ENCODE measurements around the gene STARD3. TPM values are rescaled to one million over a fixed set of nuclear protein-coding genes. Genes with fewer than 3 reads are reported as not detected.
A peak's percentile ranks its signal among the peaks of the same experiment; 100 is the strongest.

The STARD3 gene
- total and polyA plus RNA-seq, 9 of the 15 experiments (the other 6 are each of a cell fraction or from before 2014, with no cell fraction given), result 0.63 to 87.0 (median 46.0) TPM

DNA sequence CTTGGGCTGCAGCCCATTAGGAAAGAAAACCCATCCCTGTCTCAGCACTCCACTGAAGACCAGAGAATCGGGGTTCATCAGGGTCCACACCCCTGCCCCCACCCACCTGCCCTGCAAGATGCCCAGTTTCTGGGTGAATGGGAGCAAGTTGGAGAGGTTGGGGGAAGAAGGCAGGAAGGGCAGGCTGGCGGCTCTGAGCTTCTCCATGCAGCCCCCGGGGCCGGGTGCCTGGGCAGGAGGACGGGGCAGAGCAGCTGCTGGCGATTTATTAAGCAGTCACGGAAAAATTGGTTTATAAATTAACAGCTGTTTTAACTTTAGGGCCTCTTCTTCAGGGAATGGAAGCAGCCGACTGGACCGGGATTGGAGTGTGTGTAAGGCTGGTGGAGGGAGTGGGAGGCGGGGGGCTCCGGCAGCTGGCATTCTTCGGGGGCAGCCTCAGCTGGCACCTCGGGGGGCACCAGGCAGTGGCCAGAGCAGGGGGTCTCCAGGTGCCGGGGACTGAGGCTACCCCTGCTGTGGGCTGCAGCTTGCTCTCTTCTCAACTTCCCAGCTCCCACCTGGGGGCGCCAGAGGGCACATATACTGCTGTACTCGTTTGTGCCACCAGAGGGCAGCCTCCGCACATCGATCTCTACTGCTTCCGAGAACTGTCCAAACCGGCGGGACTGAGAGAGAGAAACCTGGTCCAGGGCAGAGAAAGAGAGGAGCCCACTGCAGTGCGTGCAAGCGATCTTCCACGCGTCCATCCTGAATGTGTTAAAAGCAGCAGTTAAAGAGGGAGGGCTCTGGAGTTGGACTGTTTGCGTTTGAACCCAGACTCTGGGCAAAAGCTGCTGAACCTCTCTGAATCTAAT lies 15.2 kb upstream of the STARD3 start:
- in situ Hi-C loops (cut with MboI), result loop anchor here (5.0 kb wide), 2 partner anchors 51 to 136 kb away; no protein-coding TSS in a partner anchor
- Histone ChIP-seq H3K4me3 (no peak overlapping the region), H3K36me3 (ENCODE audit: control insufficient read depth, insufficient read depth, low read length) (no peaks in the 10 kb centered on the region), H3K27me3 (ENCODE audit: control insufficient read depth in 2 of 2, insufficient read depth in 2 of 2, low read length in 2 of 2) (peaks cover 3 to 31% of the 10 kb centered on the region in 2 experiments; a peak in 2 of 5 replicates), H3K4me1 (replicated peaks in 1 of 2; ENCODE audit: control insufficient read depth in 2 of 2, insufficient read depth in 2 of 2, low read length in 2 of 2) (peaks cover 3 to 38% of the 10 kb centered on the region in 2 experiments; a peak in 3 of 5 replicates), H3K79me2 (ENCODE audit: control insufficient read depth, insufficient read depth, low read length) (no peaks in the 10 kb centered on the region), H3K4me2 (ENCODE audit: insufficient read depth, low read length) (peak overlapping the region; percentile 70), H2AFZ (ENCODE audit: low read depth, low read length) (peak overlapping the region; percentile 76), H3K9me1 (ENCODE audit: control insufficient read depth, insufficient read depth, low read length) (no peaks in the 10 kb centered on the region), H4K20me1 (replicated peaks; ENCODE audit: control insufficient read depth, insufficient read depth, low read length) (no peaks in the 10 kb centered on the region), H3K9ac (ENCODE audit: insufficient read depth in 1 of 2, low read depth in 2 of 2, low read length in 2 of 2) (peak overlapping the region in 1 of 2 experiments; percentile 79; a peak in 1 of 4 replicates), H3K9me3 (replicated peaks; ENCODE audit: control insufficient read depth, insufficient read depth, low read depth, low read length) (no peaks in the 10 kb centered on the region), H3K27ac (ENCODE audit: extremely low read depth, low read depth, low read length) (no peak overlapping the region)
- ATAC-seq (peak; percentile 84), FAIRE-seq (peak; percentile 94), DNase-seq (ENCODE audit: extremely low read depth in 1 of 4, low spot score in 3 of 4) (peak; percentile 82 to 88 (median 84))
- BruUV-seq (replicated peaks), result no TSS peak
- 6% methylated on average over 24 of the region's 26 CpGs for WGBS (ENCODE audit: insufficient coverage, low coverage, missing lambda C conversion rate)
- intact Hi-C loops (cut with micrococcal nuclease), result loop anchor here (1.0 to 2.0 kb wide), 5 partner anchors 47 to 359 kb away; partner anchors contain the start of genes PNMT and PSMD3
- ChIA-PET POLR2A (interaction anchor here (0.5 to 0.9 kb wide), 7 partner anchors 21 to 131 kb away, joined by 3 to 4 read pairs (median 3); partner anchors contain the start of genes PGAP3 and PNMT), CTCF (ENCODE audit: low intra/inter-chr PET ratio) (interaction anchor here (0.5 to 5.2 kb wide), 17 partner anchors 9 to 911 kb away, joined by 3 to 131 read pairs (median 4); partner anchors contain the start of genes MIEN1, PGAP3, PNMT and PSMD3)
- TF ChIP-seq, protein P1, sequence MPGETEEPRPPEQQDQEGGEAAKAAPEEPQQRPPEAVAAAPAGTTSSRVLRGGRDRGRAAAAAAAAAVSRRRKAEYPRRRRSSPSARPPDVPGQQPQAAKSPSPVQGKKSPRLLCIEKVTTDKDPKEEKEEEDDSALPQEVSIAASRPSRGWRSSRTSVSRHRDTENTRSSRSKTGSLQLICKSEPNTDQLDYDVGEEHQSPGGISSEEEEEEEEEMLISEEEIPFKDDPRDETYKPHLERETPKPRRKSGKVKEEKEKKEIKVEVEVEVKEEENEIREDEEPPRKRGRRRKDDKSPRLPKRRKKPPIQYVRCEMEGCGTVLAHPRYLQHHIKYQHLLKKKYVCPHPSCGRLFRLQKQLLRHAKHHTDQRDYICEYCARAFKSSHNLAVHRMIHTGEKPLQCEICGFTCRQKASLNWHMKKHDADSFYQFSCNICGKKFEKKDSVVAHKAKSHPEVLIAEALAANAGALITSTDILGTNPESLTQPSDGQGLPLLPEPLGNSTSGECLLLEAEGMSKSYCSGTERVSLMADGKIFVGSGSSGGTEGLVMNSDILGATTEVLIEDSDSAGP (CRISPR knock-in tag; IDR thresholded peaks at IDR 0.05), result no peak
- TF ChIP-seq JUND (IDR thresholded peaks at IDR 0.05; ENCODE audit: borderline replicate concordance, low read depth, low read length) (peak; percentile 41), JUND (tag; IDR thresholded peaks at IDR 0.05; ENCODE audit: borderline replicate concordance, low read depth, low read length) (no peak), MTF1 (CRISPR knock-in tag; IDR thresholded peaks at IDR 0.05; ENCODE audit: borderline replicate concordance) (no peak), ZC3H8 (IDR thresholded peaks at IDR 0.05) (no peak), SMAD3 (CRISPR knock-in tag; conservative IDR thresholded peaks at IDR 0.05) (0 out of 2 replicates have a peak, but pooled peaks have one; percentile 11), PHF20 (IDR thresholded peaks at IDR 0.05; ENCODE audit: partially characterized antibody) (no peak), ETS2 (tag; IDR thresholded peaks at IDR 0.05; ENCODE audit: borderline replicate concordance, poor library complexity, severe bottlenecking) (no peak), SMARCC2 (IDR thresholded peaks at IDR 0.05; ENCODE audit: low read depth) (no peak)
- TF ChIP-seq, protein P2, sequence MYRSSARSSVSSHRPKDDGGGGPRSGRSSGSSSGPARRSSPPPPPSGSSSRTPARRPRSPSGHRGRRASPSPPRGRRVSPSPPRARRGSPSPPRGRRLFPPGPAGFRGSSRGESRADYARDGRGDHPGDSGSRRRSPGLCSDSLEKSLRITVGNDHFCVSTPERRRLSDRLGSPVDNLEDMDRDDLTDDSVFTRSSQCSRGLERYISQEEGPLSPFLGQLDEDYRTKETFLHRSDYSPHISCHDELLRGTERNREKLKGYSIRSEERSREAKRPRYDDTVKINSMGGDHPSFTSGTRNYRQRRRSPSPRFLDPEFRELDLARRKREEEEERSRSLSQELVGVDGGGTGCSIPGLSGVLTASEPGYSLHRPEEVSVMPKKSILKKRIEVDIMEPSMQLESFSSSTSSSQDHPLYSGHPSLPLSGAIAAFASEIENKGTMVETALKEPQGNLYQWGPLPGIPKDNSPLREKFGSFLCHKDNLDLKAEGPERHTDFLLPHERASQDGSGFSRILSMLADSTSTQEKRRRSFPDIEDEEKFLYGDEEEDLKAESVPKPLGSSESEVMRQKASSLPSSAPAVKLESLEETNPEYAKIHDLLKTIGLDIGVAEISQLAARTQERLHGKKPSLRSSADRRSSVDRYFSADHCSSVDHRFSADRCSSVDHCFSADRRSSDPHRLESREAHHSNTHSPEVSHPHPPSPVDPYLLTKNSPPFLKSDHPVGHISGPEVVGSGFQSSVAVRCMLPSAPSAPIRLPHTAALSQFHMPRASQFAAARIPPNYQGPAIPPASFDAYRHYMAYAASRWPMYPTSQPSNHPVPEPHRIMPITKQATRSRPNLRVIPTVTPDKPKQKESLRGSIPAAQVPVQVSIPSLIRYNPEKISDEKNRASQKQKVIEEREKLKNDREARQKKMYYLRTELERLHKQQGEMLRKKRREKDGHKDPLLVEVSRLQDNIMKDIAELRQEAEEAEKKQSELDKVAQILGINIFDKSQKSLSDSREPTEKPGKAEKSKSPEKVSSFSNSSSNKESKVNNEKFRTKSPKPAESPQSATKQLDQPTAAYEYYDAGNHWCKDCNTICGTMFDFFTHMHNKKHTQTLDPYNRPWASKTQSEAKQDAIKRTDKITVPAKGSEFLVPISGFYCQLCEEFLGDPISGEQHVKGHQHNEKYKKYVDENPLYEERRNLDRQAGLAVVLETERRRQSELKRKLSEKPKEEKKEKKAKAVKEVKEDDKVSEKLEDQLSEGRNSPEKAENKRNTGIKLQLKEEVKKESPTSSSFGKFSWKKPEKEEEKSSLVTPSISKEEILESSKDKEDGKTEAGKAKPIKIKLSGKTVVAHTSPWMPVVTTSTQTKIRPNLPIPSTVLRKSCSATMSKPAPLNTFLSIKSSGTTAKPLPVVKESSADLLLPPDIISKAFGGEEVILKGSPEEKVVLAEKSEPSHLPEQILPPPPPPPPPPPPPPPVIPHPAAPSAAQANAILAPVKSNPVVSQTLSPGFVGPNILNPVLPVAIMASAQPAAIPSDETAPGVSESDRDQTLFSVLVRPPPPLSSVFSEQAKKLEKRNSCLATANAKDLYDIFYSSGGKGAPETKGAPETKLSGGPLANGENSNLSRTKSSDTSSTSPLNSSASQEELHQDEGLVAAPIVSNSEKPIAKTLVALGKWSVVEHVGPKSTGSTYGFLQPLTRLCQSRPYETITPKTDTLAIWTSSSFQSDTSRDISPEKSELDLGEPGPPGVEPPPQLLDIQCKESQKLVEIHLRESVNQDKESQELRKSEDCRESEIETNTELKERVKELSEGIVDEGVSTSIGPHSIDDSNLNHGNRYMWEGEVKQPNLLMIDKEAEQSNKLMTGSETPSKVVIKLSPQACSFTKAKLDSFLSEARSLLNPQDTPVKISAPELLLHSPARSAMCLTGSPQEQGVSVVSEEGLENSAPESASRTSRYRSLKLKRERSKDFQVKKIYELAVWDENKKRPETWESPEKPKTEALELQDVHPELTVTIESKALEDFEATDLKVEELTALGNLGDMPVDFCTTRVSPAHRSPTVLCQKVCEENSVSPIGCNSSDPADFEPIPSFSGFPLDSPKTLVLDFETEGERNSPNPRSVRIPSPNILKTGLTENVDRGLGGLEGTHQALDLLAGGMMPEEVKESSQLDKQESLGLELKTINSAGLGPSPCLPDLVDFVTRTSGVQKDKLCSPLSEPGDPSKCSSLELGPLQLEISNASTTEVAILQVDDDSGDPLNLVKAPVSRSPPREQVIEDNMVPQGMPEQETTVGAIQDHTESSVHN (IDR thresholded peaks at IDR 0.05; ENCODE audit: borderline replicate concordance in 1 of 2, low read depth in 1 of 2), result no peak
